ENCODE results near the gene ULK2.

- TF ChIP-seq POLR2AphosphoS5 (IDR thresholded peaks at IDR 0.05; ENCODE audit: low read depth, low read length) (no peak), TAF1 (IDR thresholded peaks at IDR 0.05; ENCODE audit: borderline replicate concordance, insufficient read depth, low read length) (no peak), REST (IDR thresholded peaks at IDR 0.05; ENCODE audit: insufficient read depth in 1 of 2, low read depth in 2 of 2, low read length in 2 of 2) (no peak), SIN3A (IDR thresholded peaks at IDR 0.05; ENCODE audit: borderline replicate concordance, insufficient read depth, low read length) (no peak)
Measured at GRCh38 chr17:19796457-19796856, 71.3 kb downstream of the ULK2 start.

Data from PFSK-1 (cell line).